ENCODE measurements around the gene CETP.

Gene CETP

GRCh38 chr16:56935201-56935600, 26.5 kb upstream of the CETP start:
- no peak for DNase-seq

GRCh38 chr16:56936491-56936890, 25.3 kb upstream of the CETP start:
- no peak for DNase-seq

DNA sequence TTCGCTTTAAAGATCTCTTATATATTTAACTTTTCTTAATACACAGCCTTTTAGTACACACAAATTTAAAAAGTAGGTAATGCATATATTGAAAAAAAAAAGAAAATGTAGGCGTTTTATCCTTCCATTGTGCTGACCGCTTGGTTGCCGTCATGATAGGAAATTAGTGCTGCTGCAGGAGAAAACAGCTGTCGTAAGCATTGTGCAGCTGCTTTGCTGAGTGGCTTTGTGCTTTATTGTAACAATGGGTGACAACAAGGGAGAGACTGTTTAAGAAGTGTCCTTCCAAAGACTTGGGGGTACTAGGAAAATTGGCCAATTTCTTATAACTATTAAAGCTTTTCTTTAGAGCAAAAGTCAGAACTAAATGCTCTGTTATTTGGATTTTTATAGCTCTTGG, 24.8 kb upstream of the CETP start:
- DNase-seq = no peak

GRCh38 chr16:56938664-56939513, 22.9 kb upstream of the CETP start:
- DNase-seq = no peak

DNA sequence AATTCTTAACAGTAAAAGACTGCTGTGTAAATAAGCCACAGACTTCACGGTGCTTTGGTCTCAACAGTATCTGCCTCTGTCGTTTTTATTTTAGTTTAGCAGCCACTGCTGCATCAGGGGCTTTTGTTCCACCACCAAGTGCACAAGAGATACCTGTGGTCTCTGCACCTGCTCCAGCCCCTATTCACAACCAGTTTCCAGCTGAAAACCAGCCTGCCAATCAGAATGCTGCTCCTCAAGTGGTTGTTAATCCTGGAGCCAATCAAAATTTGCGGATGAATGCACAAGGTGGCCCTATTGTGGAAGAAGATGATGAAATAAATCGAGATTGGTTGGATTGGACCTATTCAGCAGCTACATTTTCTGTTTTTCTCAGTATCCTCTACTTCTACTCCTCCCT, 21.9 kb upstream of the CETP start:
- DNase-seq = no peak

- no peak for DNase-seq
Measured at GRCh38 chr16:56941092-56941491, 20.7 kb upstream of the CETP start.

GRCh38 chr16:56941856-56942331, 19.9 kb upstream of the CETP start:
- DNase-seq = no peak

DNA sequence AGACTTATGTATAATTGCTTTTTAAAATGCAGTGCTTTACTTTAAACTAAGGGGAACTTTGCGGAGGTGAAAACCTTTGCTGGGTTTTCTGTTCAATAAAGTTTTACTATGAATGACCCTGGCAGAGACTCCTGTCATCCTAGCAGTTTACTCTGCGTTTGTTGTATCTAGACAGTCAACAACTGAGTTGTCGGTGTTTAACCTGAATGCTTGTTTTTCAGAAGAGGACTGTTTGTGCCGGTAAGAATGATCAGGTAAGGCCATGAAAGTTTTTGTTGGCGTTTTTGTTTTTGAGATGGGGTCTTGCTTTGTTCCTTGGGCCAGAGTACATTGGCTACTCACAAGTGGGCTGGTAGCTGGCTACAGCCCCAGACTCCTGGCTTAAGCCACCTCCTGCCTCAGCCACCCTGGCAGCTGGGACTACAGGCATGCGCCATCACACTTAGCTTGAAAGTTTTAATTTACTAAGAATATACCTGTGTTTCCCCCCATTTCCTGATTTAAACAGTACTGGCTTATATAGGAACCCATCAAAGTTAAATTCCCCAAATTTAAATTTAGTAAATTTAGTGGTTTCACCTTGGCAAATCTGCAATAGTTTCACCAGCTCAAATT, 17.9 kb upstream of the CETP start:
- DNase-seq = no peak

DNA sequence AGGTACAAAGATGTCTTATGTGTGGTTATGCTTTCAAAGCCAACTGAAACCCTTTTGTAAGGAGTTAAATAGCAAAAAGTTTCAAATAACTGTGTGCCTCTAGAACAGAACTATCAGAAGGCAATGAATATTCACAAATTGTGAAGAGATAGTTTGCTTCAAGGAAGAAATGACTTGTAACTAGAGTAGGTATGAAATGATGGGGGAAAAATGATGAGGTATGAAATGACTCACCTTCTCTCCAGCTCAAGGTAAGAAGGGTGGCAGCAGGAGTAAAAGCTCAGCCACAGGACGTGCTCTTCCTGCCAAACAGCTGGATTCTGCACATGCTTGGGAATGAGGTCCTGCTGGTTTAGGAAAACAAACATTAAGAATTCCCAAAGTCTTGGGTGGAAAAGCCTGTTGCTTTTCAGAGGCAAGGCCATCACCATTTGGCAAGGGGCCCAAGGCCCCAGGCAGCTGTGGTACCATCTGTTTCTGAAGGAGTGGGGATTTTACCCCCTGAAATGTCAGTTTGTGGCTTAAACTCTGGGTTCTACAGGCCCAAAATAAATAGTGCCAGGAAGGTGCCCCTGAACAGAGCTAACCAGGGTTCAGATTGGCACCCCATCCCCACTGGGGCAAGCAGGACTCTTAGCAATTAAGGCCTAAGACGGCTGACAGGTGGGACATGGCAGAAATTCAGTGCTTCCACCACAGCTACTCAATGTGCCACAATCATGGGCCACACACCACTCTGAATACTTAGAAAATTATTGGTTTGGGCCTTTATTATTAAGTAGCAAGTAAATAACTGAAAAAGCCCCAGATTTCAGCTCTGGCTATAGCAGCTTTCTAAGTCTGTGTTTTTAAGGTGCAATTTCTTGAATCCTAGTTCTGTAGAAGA, 16.6 kb upstream of the CETP start:
- no peak for DNase-seq

GRCh38 chr16:56945847-56946527, 15.8 kb upstream of the CETP start:
- no peak for DNase-seq

GRCh38 chr16:56946767-56947603, 14.8 kb upstream of the CETP start:
- no peak for DNase-seq

- no peak for DNase-seq
Measured at GRCh38 chr16:56947604-56947995, 14.2 kb upstream of the CETP start.

DNA sequence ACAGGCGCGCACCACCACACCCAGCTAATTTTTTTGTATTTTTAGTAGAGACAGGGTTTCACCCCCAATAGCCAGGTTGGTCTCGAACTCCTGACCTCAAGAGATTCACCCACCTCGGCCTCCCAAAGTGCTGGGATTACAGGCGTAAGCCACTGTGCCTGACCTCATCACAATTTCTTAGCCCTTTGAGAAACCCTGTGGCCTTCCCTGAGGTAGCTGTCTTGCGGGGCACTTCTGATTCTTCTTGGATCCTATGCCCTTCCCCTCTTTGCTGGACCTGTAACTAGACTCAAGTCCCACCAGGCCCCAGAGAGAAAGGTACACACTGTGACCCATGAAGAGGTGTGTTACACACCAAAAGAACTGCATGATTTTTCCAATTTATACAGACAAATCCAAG, 13.5 kb upstream of the CETP start:
- DNase-seq = no peak

GRCh38 chr16:56950051-56950450, 11.7 kb upstream of the CETP start:
- DNase-seq = no peak

- DNase-seq = no peak
Measured at GRCh38 chr16:56950455-56950854, 11.3 kb upstream of the CETP start.

- peak; percentile 70 for DNase-seq
Measured at GRCh38 chr16:56950881-56951771, 10.6 kb upstream of the CETP start.

DNA sequence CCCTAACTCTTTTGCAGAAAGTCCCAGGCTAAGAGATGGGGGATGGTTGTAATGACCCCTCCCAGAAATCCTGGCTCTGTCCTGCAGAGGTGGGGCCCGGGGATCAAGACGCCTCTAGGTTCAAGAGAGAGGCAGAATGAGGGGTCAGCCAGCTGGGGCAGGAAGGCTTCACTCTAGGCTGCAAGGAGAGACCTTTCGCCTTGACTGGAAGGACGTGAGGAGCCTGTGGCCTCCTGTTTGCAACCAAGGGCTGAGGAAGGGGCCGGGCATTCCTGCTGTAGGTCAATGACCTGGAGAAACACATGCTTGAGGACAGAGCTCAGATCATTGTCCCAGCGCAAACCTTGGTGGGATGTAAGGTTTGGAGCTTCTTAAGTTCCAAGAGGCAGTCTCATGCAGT, 8.7 kb upstream of the CETP start:
- no peak for DNase-seq

DNA sequence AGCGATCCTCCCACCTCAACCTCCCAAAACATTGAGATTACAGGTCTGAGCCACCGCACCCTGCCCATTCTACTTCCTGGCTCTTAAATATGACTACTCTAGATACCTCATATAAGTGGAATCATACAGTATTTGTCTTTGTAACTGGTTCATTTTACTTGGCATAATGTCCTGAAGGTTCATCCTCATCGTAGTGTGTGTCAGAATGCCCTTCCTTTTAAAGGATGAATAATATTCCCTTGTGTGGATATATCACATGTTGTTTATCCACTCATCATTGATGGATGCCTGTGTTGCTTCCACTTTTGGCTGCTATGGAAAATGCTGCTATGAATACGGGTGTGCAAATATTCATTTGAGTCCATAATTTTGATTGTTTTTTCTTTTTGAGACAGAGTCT, 5.7 kb upstream of the CETP start:
- DNase-seq = no peak

DNA sequence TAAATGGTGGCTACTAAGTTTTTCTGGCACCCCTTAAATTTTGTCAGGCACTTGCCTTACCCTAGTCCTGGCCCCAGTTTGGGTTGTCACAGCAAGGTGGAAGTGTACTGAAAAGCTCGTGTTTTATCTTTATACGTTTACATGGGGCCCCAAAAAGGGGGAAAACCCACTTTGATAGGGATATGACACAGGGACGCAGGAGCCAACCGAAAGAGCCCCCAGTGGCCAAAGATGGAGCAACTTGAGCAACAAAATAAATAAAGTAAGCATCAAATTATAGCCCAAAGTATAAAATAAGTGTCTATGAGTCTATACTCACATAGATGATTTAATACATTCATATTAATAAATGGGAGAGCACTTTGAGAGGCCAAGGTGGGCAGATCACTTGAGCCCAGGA, 5.0 kb upstream of the CETP start:
- DNase-seq = no peak

DNA sequence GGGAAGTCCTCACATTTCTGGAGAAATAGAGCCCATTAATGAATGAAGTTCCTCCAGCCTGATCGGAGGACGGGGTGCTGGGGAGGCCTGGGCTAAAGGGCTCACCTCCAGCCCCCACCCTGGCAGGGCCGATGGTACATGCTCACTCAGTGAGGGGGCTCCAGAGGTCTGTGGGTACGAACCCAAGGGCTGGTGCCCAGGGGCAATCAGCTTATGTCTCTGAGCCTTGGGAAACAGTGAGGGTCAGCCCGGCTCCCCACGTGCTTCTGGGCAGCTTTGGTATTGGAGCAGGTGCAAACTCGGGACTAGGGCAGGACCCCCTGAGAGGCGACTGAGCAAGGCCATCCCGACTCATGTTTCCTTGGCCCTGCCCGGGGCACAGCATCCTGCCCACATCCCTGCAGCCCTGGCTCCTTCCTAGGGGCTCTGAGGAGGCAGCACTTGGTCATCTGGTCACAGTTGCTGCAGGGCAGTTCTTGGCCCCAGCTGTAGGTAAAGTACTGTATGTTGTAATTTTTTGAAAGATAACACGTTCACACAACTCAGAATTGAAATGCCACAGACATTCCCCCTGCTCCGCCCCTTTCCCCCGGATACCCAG, 969 bp upstream of the CETP start:
- no peak for DNase-seq
